Kidney (tissue), 14 donors: ENCODE data around the gene MBNL1. TPM values are rescaled to one million over a fixed set of nuclear protein-coding genes. Genes with fewer than 3 reads are reported as not detected.

Source experiments
- DNase-seq, 5 donors: peaks; one replicate each; pipeline ENCODE4 v3.0.0-alpha.2; 2013 to 2020
- FAIRE-seq: peaks from 2 replicates; lab custom pipeline; 2012; peaks lifted over from hg19 to GRCh38; lab: Jason Lieb, UNC
- H3K27ac ChIP-seq, 2 donors: one replicate each; pipeline ENCODE4 v1.7.0; 2013; ENCODE audit warnings: low read depth in 2 of 2, low read length in 2 of 2, inconsistent platforms in 1 of 2
- H3K27me3 ChIP-seq: one replicate; pipeline ENCODE4 v1.7.1; 2013; ENCODE audit warnings: low read length, inconsistent platforms; ENCODE audit not compliant: control insufficient read depth, insufficient read depth
- H3K36me3 ChIP-seq, 3 donors: one replicate each; pipeline versions ENCODE4 v1.7.0 to v1.7.1; 2013; ENCODE audit warnings: low read length in 3 of 3, control low read depth in 1 of 3, inconsistent platforms in 1 of 3; ENCODE audit not compliant: insufficient read depth in 3 of 3, control insufficient read depth in 2 of 3
- H3K4me1 ChIP-seq, 3 donors: one replicate each; pipeline versions ENCODE4 v1.7.0 to v1.7.1; 2013; ENCODE audit warnings: low read length in 3 of 3, inconsistent platforms in 1 of 3, low read depth in 1 of 3; ENCODE audit not compliant: control insufficient read depth in 2 of 3, insufficient read depth in 2 of 3
- H3K4me3 ChIP-seq, 3 donors: one replicate each; pipeline versions ENCODE4 v1.7.0 to v1.8.1; 2013; ENCODE audit warnings: low read length in 3 of 3, control low read depth in 1 of 3, inconsistent platforms in 1 of 3
- H3K9ac ChIP-seq, 3 donors: one replicate each; pipeline versions ENCODE4 v1.7.0 to v1.7.1; 2013; ENCODE audit warnings: low read length in 3 of 3, control low read depth in 1 of 3, inconsistent platforms in 1 of 3
- H3K9me3 ChIP-seq, 3 donors: one replicate each; pipeline versions ENCODE4 v1.7.0 to v1.7.1; 2013; ENCODE audit warnings: low read length in 3 of 3, control low read depth in 1 of 3, inconsistent platforms in 1 of 3; ENCODE audit not compliant: control insufficient read depth in 2 of 3, insufficient read depth in 1 of 3
- CTCF ChIP-seq: IDR thresholded peaks from 3 replicates; pipeline ENCODE4 v1.5.1; 2012; ENCODE audit warnings: mild to moderate bottlenecking, moderate library complexity, borderline replicate concordance; ENCODE audit not compliant: insufficient read depth; ENCODE audit errors: extremely low read depth
- intact Hi-C: fragments of 100-400 bp; cut with DNase I; formaldehyde crosslinking; loops from one replicate; pipeline ENCODE4 v1.11.1; 2022
- polyA plus RNA-seq: library from polyadenylated mRNA; stranded (reverse); fragments of 350-450 nt; fragmentation: Illumina TruSeq; extraction: RNeasy Lipid Tissue Mini Kit (QIAGEN cat#74804); gene quantifications from one replicate; pipeline ENCODE4 v1.2.3, GENCODE V29; 2014; ENCODE audit warnings: low read depth, low replicate concordance; ENCODE audit not compliant: insufficient read depth
- total RNA-seq: library from RNA; stranded (reverse); fragmentation: NEBNext Ultra II Directional; extraction: Animal tissue kit (Norgen Biotek cat#: 25700); gene quantifications from one replicate; pipeline ENCODE4 v1.2.1, GENCODE V29; 2021
- donor health status: control.
- donor health status: control.
- donor health status: control.
- donor health status: control.
- donor health status: control.
- donor health status: DM: yes; HTN: yes; CAD: no.
- donor health status: Normal renal cell carcinoma (clear cell type).

The MBNL1 gene
- total and polyA plus RNA-seq, 2 donors from 2014 or later: 22.0 to 167 TPM

- intact Hi-C loops: no loop called here
- H3K4me3 ChIP-seq: no peak overlapping the region
- no peak for TF ChIP-seq CTCF
- peak overlapping the region in 1 of 2 donors; percentile 25 for H3K27ac ChIP-seq
- no peak for FAIRE-seq
- H3K4me1 ChIP-seq: peaks cover 0 to 35% (median 21%) of the 10 kb centered on the region in 3 donors
- H3K27me3 ChIP-seq: no peaks in the 10 kb centered on the region
- no peak for DNase-seq
- H3K9me3 ChIP-seq: no peaks in the 10 kb centered on the region
- no peak overlapping the region for H3K9ac ChIP-seq
- H3K36me3 ChIP-seq: no peaks in the 10 kb centered on the region
These were observed 15.0 kb downstream of the MBNL1 start for GRCh38 chr3:152283492-152284381.

GRCh38 chr3:152284906-152285305 lies 16.2 kb downstream of the MBNL1 start:
- Histone ChIP-seq H3K9me3 (no peaks in the 10 kb centered on the region), H3K27me3 (no peaks in the 10 kb centered on the region), H3K9ac (no peak overlapping the region), H3K27ac (no peak overlapping the region), H3K36me3 (no peaks in the 10 kb centered on the region), H3K4me3 (no peak overlapping the region), H3K4me1 (peaks cover 0 to 38% (median 21%) of the 10 kb centered on the region in 3 donors)
- TF ChIP-seq CTCF: no peak
- intact Hi-C loops: no loop called here
- DNase-seq (no peak), FAIRE-seq (no peak)

GRCh38 chr3:152285509-152285908 lies 16.8 kb downstream of the MBNL1 start:
- H3K9me3 ChIP-seq: no peaks in the 10 kb centered on the region
- no peaks in the 10 kb centered on the region for H3K27me3 ChIP-seq
- intact Hi-C loops: no loop called here
- H3K27ac ChIP-seq: no peak overlapping the region
- FAIRE-seq (no peak), DNase-seq (no peak)
- no peak overlapping the region for H3K4me3 ChIP-seq
- no peak overlapping the region for H3K9ac ChIP-seq
- TF ChIP-seq CTCF: no peak
- H3K36me3 ChIP-seq: no peaks in the 10 kb centered on the region
- H3K4me1 ChIP-seq: peaks cover 0 to 34% (median 19%) of the 10 kb centered on the region in 3 donors
